Choroid plexus epithelial cell (primary cell): Measurements from ENCODE around the gene CREB5.

ENCODE experiments used
- DNase-seq: peaks from one replicate; pipeline ENCODE4 v3.0.0-alpha.2; 2010; ENCODE audit warnings: low read depth
- H3K4me3 ChIP-seq: 2 replicates; pipeline ENCODE4 v1.5.1; 2011; ENCODE audit warnings: low read depth, mild to moderate bottlenecking, control low read depth, low read length, moderate library complexity
- CTCF ChIP-seq: conservative IDR thresholded peaks from 2 replicates; pipeline ENCODE4 v1.5.1; 2011; ENCODE audit warnings: low read depth, mild to moderate bottlenecking, control low read depth, inconsistent platforms, low read length, moderate library complexity

Gene CREB5

GRCh38 chr7:28591041-28591674 is 178.8 kb downstream of the CREB5 start:
- no peak for DNase-seq
- no peak overlapping the region for H3K4me3 ChIP-seq
- no peak for TF ChIP-seq CTCF

- no peak overlapping the region for H3K4me3 ChIP-seq
- no peak for TF ChIP-seq CTCF
- no peak for DNase-seq
Measured at GRCh38 chr7:28591725-28592349, 179.5 kb downstream of the CREB5 start.

- no peak for DNase-seq
- no peak for TF ChIP-seq CTCF
- no peak overlapping the region for H3K4me3 ChIP-seq
Measured at GRCh38 chr7:28592861-28593260, 180.5 kb downstream of the CREB5 start.

- TF ChIP-seq CTCF: no peak
- no peak overlapping the region for H3K4me3 ChIP-seq
- no peak for DNase-seq
Measured at GRCh38 chr7:28595076-28595475, 182.8 kb downstream of the CREB5 start.

- DNase-seq: no peak
- H3K4me3 ChIP-seq: no peak overlapping the region
Measured at GRCh38 chr7:28595801-28596200, 183.5 kb downstream of the CREB5 start.

GRCh38 chr7:28596245-28596935 is 184.1 kb downstream of the CREB5 start:
- peak; percentile 26 for DNase-seq
- no peak for TF ChIP-seq CTCF
- no peak overlapping the region for H3K4me3 ChIP-seq

More at GRCh38 chr7:28595801-28596200, 183.5 kb downstream of the CREB5 start:
- no peak for TF ChIP-seq CTCF
